ENCODE data around the gene EIF4E2. TPM values are rescaled to one million over a fixed set of nuclear protein-coding genes. Genes with fewer than 3 reads are reported as not detected.

Gene EIF4E2
- total and polyA plus RNA-seq, 4 experiments from 2014 or later: 72.4 to 80.7 (median 76.5) TPM

DNA sequence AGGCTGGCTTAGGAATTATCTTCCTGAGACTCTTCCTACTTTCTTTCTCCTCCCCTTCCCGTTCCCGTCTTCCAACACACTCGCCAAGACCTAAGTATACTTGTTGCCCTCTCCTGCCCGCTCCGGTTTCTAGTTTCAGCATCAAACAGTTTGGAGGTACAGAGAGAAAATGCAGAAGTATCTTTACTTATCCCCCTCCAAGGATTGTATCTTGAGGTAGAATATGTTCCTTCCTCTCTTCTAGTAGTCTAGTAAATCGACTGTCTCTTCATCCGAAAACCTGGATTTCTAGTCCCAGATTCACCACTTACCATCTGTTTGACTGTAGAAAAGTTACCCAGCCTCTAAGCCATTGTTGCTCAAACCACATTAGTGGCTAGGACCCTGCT is 755 bp downstream of the EIF4E2 start:
- Mint-ChIP-seq H3K36me3 (peaks cover 28 to 66% of the 10 kb centered on the region in 2 donors), H3K4me3 (peak overlapping the region; percentile 99 to 100 (median 100))

DNA sequence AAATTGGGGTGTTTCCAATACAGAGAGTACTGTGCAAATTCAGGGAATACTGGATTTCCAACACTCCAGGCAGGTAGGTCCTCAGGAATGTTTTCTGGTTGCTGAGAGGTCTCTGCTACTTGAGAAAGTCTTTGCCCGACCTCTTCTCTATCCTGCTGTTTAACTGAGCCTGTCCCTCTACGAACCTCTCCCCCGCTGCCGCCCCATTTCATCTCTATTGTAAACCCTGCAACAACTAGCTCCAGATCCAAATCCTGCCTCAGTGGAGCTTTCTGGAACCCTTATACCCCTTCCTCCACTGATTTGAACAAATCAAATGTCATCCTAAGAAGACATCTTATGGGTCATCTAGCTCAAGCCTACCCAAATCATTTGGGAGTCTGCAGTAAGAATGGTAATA is 1.3 kb downstream of the EIF4E2 start:
- intact Hi-C loops (cut with micrococcal nuclease): loop anchor here (2.0 to 5.0 kb wide), 2 partner anchors 145 to 1039 kb away; partner anchors contain the start of gene GIGYF2
- Mint-ChIP-seq H3K27me3 (no peaks in the 10 kb centered on the region), H3K4me1 (peaks cover 61 to 92% (median 79%) of the 10 kb centered on the region in 4 donors), H3K9me3 (peaks cover 0 to 2% (median 0%) of the 10 kb centered on the region in 8 donors), H3K4me3 (peak overlapping the region; percentile 99 to 100 (median 100)), H3K27ac (peak overlapping the region; percentile 96 to 100 (median 99)), H3K36me3 (peaks cover 24 to 67% of the 10 kb centered on the region in 2 donors)
- H3K27me3 ChIP-seq (ENCODE audit: insufficient read depth, low read length): no peaks in the 10 kb centered on the region
- H3K36me3 ChIP-seq (ENCODE audit: insufficient read depth, low read length): peaks cover 9% of the 10 kb centered on the region
- POLR2A ChIA-PET (ENCODE audit: partially characterized antibody): no interaction called here
- peaks cover 76% of the 10 kb centered on the region for H3K4me1 ChIP-seq (ENCODE audit: insufficient read depth, low read length)
- CTCF ChIA-PET (ENCODE audit: partially characterized antibody): no interaction called here
- no peaks in the 10 kb centered on the region for H3K9me3 ChIP-seq (ENCODE audit: control insufficient read depth in 1 of 2, low read length in 2 of 2)
- DNase-seq: no peak
- peak overlapping the region in 1 of 2 donors; percentile 80 for H3K4me3 ChIP-seq (ENCODE audit: low read length in 2 of 2)
- peak overlapping the region; percentile 94 for H3K27ac ChIP-seq (ENCODE audit: low read depth, low read length)

More for the DNA sequence above, 755 bp downstream of the EIF4E2 start:
- Histone ChIP-seq H3K9me3 (ENCODE audit: control insufficient read depth in 1 of 2, low read length in 2 of 2) (no peaks in the 10 kb centered on the region), H3K4me1 (ENCODE audit: insufficient read depth, low read length) (peaks cover 79% of the 10 kb centered on the region), H3K27ac (ENCODE audit: low read depth, low read length) (peak overlapping the region; percentile 94), H3K4me3 (ENCODE audit: low read length in 2 of 2) (peak overlapping the region; percentile 45 to 80), H3K36me3 (ENCODE audit: insufficient read depth, low read length) (peaks cover 10% of the 10 kb centered on the region), H3K27me3 (ENCODE audit: insufficient read depth, low read length) (no peaks in the 10 kb centered on the region)
- ChIA-PET POLR2A (ENCODE audit: partially characterized antibody) (interaction anchor here (0.5 to 1.6 kb wide), 10 partner anchors 11 to 717 kb away, joined by 3 to 6 read pairs (median 4); partner anchors contain the start of genes CHRNG and PRSS56), CTCF (ENCODE audit: partially characterized antibody) (interaction anchor here (1.5 kb wide), 1 partner anchor 54 kb away, joined by 6 read pairs; no protein-coding TSS in a partner anchor)
- DNase-seq: no peak
- Mint-ChIP-seq H3K4me1 (peaks cover 60 to 91% (median 79%) of the 10 kb centered on the region in 4 donors), H3K27me3 (no peaks in the 10 kb centered on the region), H3K27ac (peak overlapping the region; percentile 96 to 100 (median 99)), H3K9me3 (peaks cover 0 to 2% (median 0%) of the 10 kb centered on the region in 8 donors)
- intact Hi-C loops (cut with micrococcal nuclease): loop anchor here (2.0 to 5.0 kb wide), 2 partner anchors 146 to 1039 kb away; partner anchors contain the start of gene GIGYF2

DNA sequence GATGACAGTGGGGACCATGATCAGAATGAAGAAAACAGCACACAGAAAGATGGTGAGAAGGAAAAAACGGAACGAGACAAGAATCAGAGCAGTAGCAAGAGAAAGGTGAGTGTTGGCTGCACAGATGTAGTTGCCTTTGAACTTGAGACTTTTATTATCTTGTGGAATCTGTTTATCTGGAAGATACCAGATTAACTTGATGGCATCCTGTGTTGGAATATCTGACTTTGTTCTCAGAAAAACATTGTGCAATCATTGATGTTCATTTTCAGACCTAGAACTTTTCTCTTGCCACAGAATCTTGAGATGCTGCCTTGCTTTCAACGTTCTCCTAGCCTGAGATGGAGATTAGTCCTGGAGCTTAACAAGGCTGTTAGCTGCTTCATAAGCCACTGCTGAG is 5.9 kb downstream of the EIF4E2 start:
- H3K4me3 Mint-ChIP-seq: no peak overlapping the region
- H3K27me3 Mint-ChIP-seq: no peaks in the 10 kb centered on the region
- peak overlapping the region in 2 of 7 donors; percentile 4 to 62 for H3K27ac Mint-ChIP-seq
- intact Hi-C loops (cut with micrococcal nuclease): no loop called here
- Histone ChIP-seq H3K27me3 (ENCODE audit: insufficient read depth, low read length) (no peaks in the 10 kb centered on the region), H3K4me1 (ENCODE audit: insufficient read depth, low read length) (peaks cover 44% of the 10 kb centered on the region), H3K4me3 (ENCODE audit: low read length in 2 of 2) (no peak overlapping the region), H3K9me3 (ENCODE audit: control insufficient read depth in 1 of 2, low read length in 2 of 2) (no peaks in the 10 kb centered on the region), H3K36me3 (ENCODE audit: insufficient read depth, low read length) (peaks cover 26% of the 10 kb centered on the region), H3K27ac (ENCODE audit: low read depth, low read length) (no peak overlapping the region)
- H3K9me3 Mint-ChIP-seq: peaks cover 0 to 2% (median 0%) of the 10 kb centered on the region in 8 donors
- POLR2A ChIA-PET (ENCODE audit: partially characterized antibody): no interaction called here
- peaks cover 34 to 80% of the 10 kb centered on the region in 2 donors for H3K36me3 Mint-ChIP-seq
- no peak for DNase-seq
- peaks cover 35 to 54% (median 47%) of the 10 kb centered on the region in 4 donors for H3K4me1 Mint-ChIP-seq
- CTCF ChIA-PET (ENCODE audit: partially characterized antibody): no interaction called here

- ChIA-PET CTCF (ENCODE audit: partially characterized antibody) (no interaction called here), POLR2A (ENCODE audit: partially characterized antibody) (interaction anchor here (1.8 kb wide), 1 partner anchor 12 kb away, joined by 6 read pairs; the partner anchor contains the start of genes EIF4E2 and TIGD1)
- H3K36me3 ChIP-seq (ENCODE audit: insufficient read depth, low read length): peaks cover 55% of the 10 kb centered on the region
- no peak for DNase-seq
- no peak overlapping the region for H3K4me3 Mint-ChIP-seq
- peaks cover 51 to 84% of the 10 kb centered on the region in 2 donors for H3K36me3 Mint-ChIP-seq
- H3K27me3 Mint-ChIP-seq: no peaks in the 10 kb centered on the region
- no peaks in the 10 kb centered on the region for H3K9me3 ChIP-seq (ENCODE audit: control insufficient read depth in 1 of 2, low read length in 2 of 2)
- no peaks in the 10 kb centered on the region for H3K27me3 ChIP-seq (ENCODE audit: insufficient read depth, low read length)
- no peaks in the 10 kb centered on the region for H3K9me3 Mint-ChIP-seq
- H3K4me1 Mint-ChIP-seq: no peaks in the 10 kb centered on the region
- intact Hi-C loops (cut with micrococcal nuclease): no loop called here
- H3K4me3 ChIP-seq (ENCODE audit: low read length in 2 of 2): no peak overlapping the region
- peak overlapping the region in 1 of 7 donors; percentile 22 for H3K27ac Mint-ChIP-seq
- no peaks in the 10 kb centered on the region for H3K4me1 ChIP-seq (ENCODE audit: insufficient read depth, low read length)
- no peak overlapping the region for H3K27ac ChIP-seq (ENCODE audit: low read depth, low read length)
Measured at GRCh38 chr2:232562515-232563151, 12.1 kb downstream of the EIF4E2 start.

DNA sequence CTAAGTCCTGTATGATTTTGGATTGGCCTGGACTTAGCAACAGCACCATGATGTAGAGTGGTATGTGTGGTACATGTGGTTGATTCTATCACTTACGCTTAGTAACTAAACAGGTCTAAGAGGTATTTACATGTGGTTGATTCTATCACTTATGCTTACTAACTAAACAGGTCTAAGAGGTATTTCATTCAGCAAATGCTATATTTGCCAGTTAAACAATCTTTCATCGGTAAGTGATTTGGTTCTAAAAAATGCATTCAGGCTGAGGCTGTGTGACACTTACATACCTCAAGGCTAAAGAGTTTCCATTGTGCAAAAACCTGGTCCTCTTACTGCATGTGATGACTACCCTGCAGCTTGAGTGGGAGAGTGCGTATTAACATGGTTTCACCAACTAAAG is 13.1 kb downstream of the EIF4E2 start:
- ChIA-PET CTCF (ENCODE audit: partially characterized antibody) (interaction anchor here (0.6 kb wide), 1 partner anchor 128 kb away, joined by 3 read pairs; no protein-coding TSS in a partner anchor), POLR2A (ENCODE audit: partially characterized antibody) (no interaction called here)
- peaks cover 55 to 88% of the 10 kb centered on the region in 2 donors for H3K36me3 Mint-ChIP-seq
- DNase-seq: no peak
- H3K27ac ChIP-seq (ENCODE audit: low read depth, low read length): no peak overlapping the region
- no peaks in the 10 kb centered on the region for H3K9me3 ChIP-seq (ENCODE audit: control insufficient read depth in 1 of 2, low read length in 2 of 2)
- no peaks in the 10 kb centered on the region for H3K9me3 Mint-ChIP-seq
- H3K4me3 Mint-ChIP-seq: no peak overlapping the region
- no peak overlapping the region for H3K4me3 ChIP-seq (ENCODE audit: low read length in 2 of 2)
- H3K27ac Mint-ChIP-seq: peak overlapping the region in 1 of 7 donors; percentile 22
- no peaks in the 10 kb centered on the region for H3K27me3 Mint-ChIP-seq
- no peaks in the 10 kb centered on the region for H3K4me1 Mint-ChIP-seq
- intact Hi-C loops (cut with micrococcal nuclease): no loop called here
- H3K27me3 ChIP-seq (ENCODE audit: insufficient read depth, low read length): no peaks in the 10 kb centered on the region
- H3K36me3 ChIP-seq (ENCODE audit: insufficient read depth, low read length): peaks cover 60% of the 10 kb centered on the region
- no peaks in the 10 kb centered on the region for H3K4me1 ChIP-seq (ENCODE audit: insufficient read depth, low read length)

DNA sequence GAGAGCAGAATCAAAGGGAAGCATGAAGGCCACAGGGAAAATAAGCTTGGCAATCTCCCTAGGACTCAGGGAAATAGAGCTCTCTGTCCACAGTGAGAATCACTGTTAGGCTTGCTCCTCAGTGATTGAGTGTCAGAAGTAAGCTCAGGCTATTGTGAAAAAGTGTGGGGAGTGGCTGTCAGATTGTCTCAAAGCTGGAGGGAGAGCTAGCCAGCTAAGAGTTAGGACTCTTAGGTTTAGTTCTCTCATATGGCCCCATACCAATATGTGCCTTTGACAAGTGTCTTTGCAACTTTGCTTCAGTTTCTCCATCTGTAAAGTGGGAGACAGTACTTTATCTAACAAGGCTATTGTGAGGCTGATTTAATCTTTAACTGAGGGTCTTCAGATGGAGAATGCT is 17.2 kb downstream of the EIF4E2 start:
- DNase-seq: no peak
- Mint-ChIP-seq H3K27ac (no peak overlapping the region), H3K27me3 (no peaks in the 10 kb centered on the region), H3K36me3 (peaks cover 73 to 91% of the 10 kb centered on the region in 2 donors), H3K4me3 (no peak overlapping the region), H3K9me3 (no peaks in the 10 kb centered on the region), H3K4me1 (peaks cover 0 to 2% (median 0%) of the 10 kb centered on the region in 4 donors)
- ChIA-PET CTCF (ENCODE audit: partially characterized antibody) (no interaction called here), POLR2A (ENCODE audit: partially characterized antibody) (no interaction called here)
- H3K4me3 ChIP-seq (ENCODE audit: low read length in 2 of 2): no peak overlapping the region
- no peaks in the 10 kb centered on the region for H3K27me3 ChIP-seq (ENCODE audit: insufficient read depth, low read length)
- H3K9me3 ChIP-seq (ENCODE audit: control insufficient read depth in 1 of 2, low read length in 2 of 2): no peaks in the 10 kb centered on the region
- intact Hi-C loops (cut with micrococcal nuclease): no loop called here
- no peak overlapping the region for H3K27ac ChIP-seq (ENCODE audit: low read depth, low read length)
- H3K4me1 ChIP-seq (ENCODE audit: insufficient read depth, low read length): no peaks in the 10 kb centered on the region
- peaks cover 77% of the 10 kb centered on the region for H3K36me3 ChIP-seq (ENCODE audit: insufficient read depth, low read length)

DNA sequence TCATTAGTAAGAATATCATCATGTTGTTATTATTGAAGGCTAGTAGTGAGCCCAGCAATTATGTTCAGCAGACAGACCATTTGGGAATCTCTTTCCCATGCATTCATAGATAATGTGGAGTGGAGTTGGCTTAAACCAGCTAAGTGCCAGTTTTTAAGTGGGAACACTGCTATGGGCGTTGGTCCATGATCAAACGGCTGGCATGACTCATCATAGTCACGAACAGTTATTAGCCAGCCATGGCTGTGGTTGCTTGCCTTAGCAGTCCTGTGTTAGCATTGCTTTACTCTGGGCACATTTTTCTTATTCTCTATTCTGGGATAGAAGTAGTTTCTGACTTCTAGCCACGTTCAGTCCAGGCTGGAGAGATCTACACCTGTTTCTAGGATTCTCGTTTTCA is 17.7 kb downstream of the EIF4E2 start:
- Histone ChIP-seq H3K27me3 (ENCODE audit: insufficient read depth, low read length) (no peaks in the 10 kb centered on the region), H3K9me3 (ENCODE audit: control insufficient read depth in 1 of 2, low read length in 2 of 2) (no peaks in the 10 kb centered on the region), H3K36me3 (ENCODE audit: insufficient read depth, low read length) (peaks cover 77% of the 10 kb centered on the region), H3K27ac (ENCODE audit: low read depth, low read length) (no peak overlapping the region), H3K4me3 (ENCODE audit: low read length in 2 of 2) (no peak overlapping the region), H3K4me1 (ENCODE audit: insufficient read depth, low read length) (no peaks in the 10 kb centered on the region)
- Mint-ChIP-seq H3K27ac (no peak overlapping the region), H3K36me3 (peaks cover 73 to 90% of the 10 kb centered on the region in 2 donors), H3K27me3 (no peaks in the 10 kb centered on the region), H3K4me1 (peaks cover 0 to 2% (median 0%) of the 10 kb centered on the region in 4 donors), H3K4me3 (no peak overlapping the region), H3K9me3 (no peaks in the 10 kb centered on the region)
- ChIA-PET POLR2A (ENCODE audit: partially characterized antibody) (no interaction called here), CTCF (ENCODE audit: partially characterized antibody) (no interaction called here)
- DNase-seq: no peak
- intact Hi-C loops (cut with micrococcal nuclease): no loop called here

Measured in CD4-positive, alpha-beta memory T cell (primary cell).